Measurements from ENCODE around the gene NR1I2.

GRCh38 chr3:119792270-119792669 lies 10.4 kb downstream of the NR1I2 start:
- TF ChIP-seq ZBTB33 (CRISPR knock-in tag; IDR thresholded peaks at IDR 0.05) (no peak), PHF21A (IDR thresholded peaks at IDR 0.05; ENCODE audit: borderline replicate concordance, low read depth) (no peak), ZNF316 (IDR thresholded peaks at IDR 0.05) (no peak)

Measured in K562 (cell line).